ENCODE data around the gene PLA2G2D. TPM values are rescaled to one million over a fixed set of nuclear protein-coding genes. Genes with fewer than 3 reads are reported as not detected.

PLA2G2D gene
- total RNA-seq, 1 donor = not detected

DNA sequence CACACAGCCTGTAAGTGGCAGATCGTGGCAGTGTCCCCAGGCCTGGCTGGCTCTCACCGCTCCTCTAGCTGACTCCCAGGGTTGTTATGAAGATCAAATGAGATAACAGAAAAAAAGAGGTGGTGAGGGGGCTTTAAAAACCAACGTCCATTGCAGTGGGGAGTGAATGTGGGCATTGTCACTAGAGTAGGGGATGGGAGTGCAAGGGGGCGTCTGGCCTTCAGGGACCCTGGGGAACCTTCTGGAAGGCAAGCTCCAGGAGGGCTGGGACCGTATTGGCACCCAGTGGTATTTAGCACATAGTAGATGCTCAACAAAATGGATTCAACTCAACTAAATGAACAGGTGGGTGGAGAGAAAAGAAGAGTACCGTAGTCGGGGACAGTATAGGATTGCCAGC is 3.4 kb downstream of the PLA2G2D start:
- TF ChIP-seq, protein P1, sequence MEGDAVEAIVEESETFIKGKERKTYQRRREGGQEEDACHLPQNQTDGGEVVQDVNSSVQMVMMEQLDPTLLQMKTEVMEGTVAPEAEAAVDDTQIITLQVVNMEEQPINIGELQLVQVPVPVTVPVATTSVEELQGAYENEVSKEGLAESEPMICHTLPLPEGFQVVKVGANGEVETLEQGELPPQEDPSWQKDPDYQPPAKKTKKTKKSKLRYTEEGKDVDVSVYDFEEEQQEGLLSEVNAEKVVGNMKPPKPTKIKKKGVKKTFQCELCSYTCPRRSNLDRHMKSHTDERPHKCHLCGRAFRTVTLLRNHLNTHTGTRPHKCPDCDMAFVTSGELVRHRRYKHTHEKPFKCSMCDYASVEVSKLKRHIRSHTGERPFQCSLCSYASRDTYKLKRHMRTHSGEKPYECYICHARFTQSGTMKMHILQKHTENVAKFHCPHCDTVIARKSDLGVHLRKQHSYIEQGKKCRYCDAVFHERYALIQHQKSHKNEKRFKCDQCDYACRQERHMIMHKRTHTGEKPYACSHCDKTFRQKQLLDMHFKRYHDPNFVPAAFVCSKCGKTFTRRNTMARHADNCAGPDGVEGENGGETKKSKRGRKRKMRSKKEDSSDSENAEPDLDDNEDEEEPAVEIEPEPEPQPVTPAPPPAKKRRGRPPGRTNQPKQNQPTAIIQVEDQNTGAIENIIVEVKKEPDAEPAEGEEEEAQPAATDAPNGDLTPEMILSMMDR (IDR thresholded peaks at IDR 0.05; ENCODE audit: insufficient read depth, low read depth, low read length) = no peak
- no peak for DNase-seq (ENCODE audit: low read depth)
- no peak overlapping the region for H3K4me3 ChIP-seq (ENCODE audit: low read depth, low read length)

DNA sequence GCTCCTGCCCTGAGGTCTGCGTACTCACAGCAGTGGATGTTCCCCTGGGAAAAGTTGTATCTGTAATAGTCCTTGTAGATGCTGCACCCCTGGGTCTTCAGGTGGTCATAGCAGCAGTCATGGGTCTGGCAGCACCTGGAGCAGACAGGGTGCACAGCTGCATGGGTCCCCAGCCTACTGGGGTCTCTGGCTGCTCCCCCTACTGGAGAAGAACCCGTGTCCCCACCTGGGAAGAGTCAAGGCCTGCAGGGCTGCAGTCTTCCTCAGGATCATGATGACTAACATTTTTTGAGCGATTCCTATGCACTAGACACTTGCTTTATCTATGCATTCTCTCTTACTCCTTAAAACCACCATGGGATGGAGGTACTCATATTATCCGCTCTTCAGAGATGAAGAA is 3.9 kb downstream of the PLA2G2D start:
- DNase-seq (ENCODE audit: low read depth) = no peak
- no peak overlapping the region for H3K4me3 ChIP-seq (ENCODE audit: low read depth, low read length)
- TF ChIP-seq, protein P1 (IDR thresholded peaks at IDR 0.05; ENCODE audit: insufficient read depth, low read depth, low read length) = no peak

DNA sequence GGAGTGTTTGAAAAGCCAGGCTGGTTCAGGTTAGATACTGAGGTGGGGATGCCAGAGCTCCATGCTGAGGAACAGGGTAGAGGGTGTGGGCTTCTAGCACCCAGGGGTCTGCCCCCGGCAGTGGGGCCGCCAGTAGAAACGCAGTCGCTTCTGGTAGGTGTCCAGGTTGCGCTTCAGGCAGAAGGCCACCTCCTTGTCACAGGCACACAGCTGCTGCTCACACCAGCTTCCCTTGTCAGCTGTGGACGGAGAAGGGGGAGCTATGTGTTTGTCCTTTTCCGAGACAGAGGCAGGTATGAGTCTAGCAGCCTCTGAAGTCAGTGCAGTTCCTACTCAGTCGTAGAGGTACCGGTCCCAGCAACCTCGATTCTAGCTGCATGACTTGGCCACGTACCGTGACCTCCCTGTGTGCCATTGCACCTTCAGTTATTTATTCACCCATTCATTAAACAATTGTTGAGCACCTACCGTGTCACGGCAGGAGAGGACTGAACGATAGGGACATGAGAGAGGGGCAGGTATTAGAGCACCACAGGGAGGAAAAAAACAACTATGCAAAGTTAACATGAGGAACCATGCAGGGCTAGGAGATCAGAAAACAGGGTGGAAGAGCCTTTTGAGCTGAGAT is 5.2 kb downstream of the PLA2G2D start:
- DNase-seq (ENCODE audit: low read depth) = no peak
- TF ChIP-seq, protein P1 (IDR thresholded peaks at IDR 0.05; ENCODE audit: insufficient read depth, low read depth, low read length) = no peak
- H3K4me3 ChIP-seq (ENCODE audit: low read depth, low read length) = no peak overlapping the region

DNA sequence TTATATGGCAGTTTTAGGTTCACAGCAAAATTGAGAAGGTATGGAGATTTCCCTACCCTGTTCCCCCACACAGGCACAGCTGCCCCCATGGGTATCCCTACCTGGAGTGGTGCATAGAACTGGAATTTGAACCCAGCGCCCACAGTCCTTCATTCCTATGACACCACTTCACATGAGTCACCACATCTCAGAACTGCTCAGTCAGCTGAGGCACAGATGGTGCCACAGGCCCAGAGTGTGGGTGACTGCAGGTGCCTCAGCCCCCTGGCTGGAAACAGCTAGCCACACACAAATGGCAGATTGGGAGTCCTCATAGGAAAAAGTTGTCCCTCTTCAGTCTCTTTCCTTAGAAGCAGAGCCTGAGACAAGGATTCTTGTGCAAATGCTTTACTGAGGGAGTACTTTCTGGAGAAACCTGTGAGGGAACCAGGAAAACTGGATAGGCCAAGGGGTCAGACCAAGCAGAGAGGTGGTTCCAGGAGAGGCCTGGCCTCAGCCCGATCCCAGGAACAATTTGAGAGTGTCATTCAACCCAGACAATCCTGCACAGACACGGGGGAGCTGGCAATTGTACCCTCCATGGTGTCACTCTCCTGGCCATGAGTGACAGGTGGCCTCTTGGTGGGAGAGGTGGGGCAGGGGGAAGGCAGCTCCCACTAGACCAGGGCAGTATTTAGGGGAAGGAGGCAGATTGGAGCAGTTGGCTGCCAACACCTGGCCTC is 6.9 kb downstream of the PLA2G2D start:
- no peak for DNase-seq (ENCODE audit: low read depth)
- no peak overlapping the region for H3K4me3 ChIP-seq (ENCODE audit: low read depth, low read length)
- TF ChIP-seq, protein P1 (IDR thresholded peaks at IDR 0.05; ENCODE audit: insufficient read depth, low read depth, low read length) = no peak

DNA sequence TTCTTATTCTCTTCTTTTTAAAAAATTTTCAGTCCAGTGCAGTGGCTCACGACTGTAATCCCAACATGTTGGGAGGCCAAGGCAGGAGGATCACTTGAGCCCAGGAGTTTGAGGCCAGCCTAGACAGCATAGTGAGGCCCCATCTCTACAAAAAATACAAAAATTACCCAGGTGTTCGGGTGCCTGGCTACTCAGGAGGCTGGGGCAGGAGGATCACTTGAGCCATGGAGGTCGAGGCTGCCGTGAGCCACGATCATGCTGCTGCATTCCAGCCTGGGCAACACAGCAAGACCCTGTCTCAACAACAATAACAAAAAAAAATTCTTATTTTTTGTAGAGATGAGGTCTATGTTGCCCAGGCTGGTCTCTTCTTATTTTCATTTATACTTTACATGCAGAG is 7.9 kb downstream of the PLA2G2D start:
- TF ChIP-seq, protein P1 (IDR thresholded peaks at IDR 0.05; ENCODE audit: insufficient read depth, low read depth, low read length) = no peak
- H3K4me3 ChIP-seq (ENCODE audit: low read depth, low read length) = no peak overlapping the region
- DNase-seq (ENCODE audit: low read depth) = no peak

DNA sequence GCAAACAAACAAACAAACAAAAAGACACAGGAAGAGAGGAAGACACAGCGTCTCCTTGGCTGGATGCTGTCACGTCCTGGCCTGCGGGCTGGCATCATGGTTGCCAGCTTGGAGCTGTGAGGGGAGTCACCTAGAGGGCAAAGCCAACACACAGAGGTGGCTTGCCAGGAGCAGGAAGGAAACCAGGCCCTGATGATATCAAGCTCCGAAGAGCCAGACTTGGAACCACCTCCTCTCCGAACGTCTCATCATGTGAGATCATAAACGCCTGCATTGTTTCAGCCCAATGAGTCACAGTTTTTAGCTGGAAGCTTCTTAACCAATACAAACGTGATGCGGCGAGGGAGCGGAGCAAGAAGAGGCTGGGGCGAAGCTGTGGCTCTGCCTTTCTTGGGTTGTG is 8.7 kb downstream of the PLA2G2D start:
- DNase-seq (ENCODE audit: low read depth) = peak; percentile 64
- TF ChIP-seq, protein P1 (IDR thresholded peaks at IDR 0.05; ENCODE audit: insufficient read depth, low read depth, low read length) = no peak
- no peak overlapping the region for H3K4me3 ChIP-seq (ENCODE audit: low read depth, low read length)

Measured in fibroblast of villous mesenchyme (primary cell).